GM23248 (cell line): ENCODE data around the gene MECP2. TPM values are rescaled to one million over a fixed set of nuclear protein-coding genes. Genes with fewer than 3 reads are reported as not detected.

Experiments used
- DNase-seq: peaks from one replicate; pipeline ENCODE4 v3.0.0-alpha.2; 2015
- H2AFZ ChIP-seq: fragments of 200-600 bp; sonication (generic); 2 replicates; pipeline ENCODE4 v1.6.1; 2016; ENCODE audit warnings: antibody characterized with exemption
- H3F3A ChIP-seq: fragments of 200-600 bp; sonication (generic); 2 replicates; pipeline ENCODE4 v1.6.1; 2016; ENCODE audit warnings: mild to moderate bottlenecking, antibody characterized with exemption, mixed run types; ENCODE audit not compliant: insufficient read depth
- H3K27ac ChIP-seq: fragments of 200-600 bp; sonication (generic); 2 replicates; pipeline ENCODE4 v1.5.1; 2016; ENCODE audit warnings: mild to moderate bottlenecking
- H3K27me3 ChIP-seq: fragments of 200-600 bp; sonication (generic); replicated peaks from 2 replicates; pipeline ENCODE4 v1.6.1; 2016; ENCODE audit warnings: mild to moderate bottlenecking; ENCODE audit not compliant: insufficient read depth
- H3K36me3 ChIP-seq: fragments of 200-600 bp; sonication (generic); 2 replicates; pipeline ENCODE4 v1.6.1; 2016; ENCODE audit warnings: low read depth, mild to moderate bottlenecking
- H3K4me1 ChIP-seq: fragments of 200-600 bp; sonication (generic); 2 replicates; pipeline ENCODE4 v1.6.1; 2016; ENCODE audit warnings: mild to moderate bottlenecking; ENCODE audit not compliant: insufficient read depth
- H3K4me2 ChIP-seq: fragments of 200-600 bp; sonication (generic); one replicate; pipeline ENCODE4 v1.6.1; 2016; ENCODE audit warnings: mild to moderate bottlenecking; ENCODE audit not compliant: unreplicated experiment
- H3K4me3 ChIP-seq: fragments of 200-600 bp; sonication (generic); 2 replicates; pipeline ENCODE4 v1.5.1; 2016; ENCODE audit warnings: mild to moderate bottlenecking
- H3K79me2 ChIP-seq: fragments of 200-600 bp; sonication (generic); 2 replicates; pipeline ENCODE4 v1.6.1; 2016; ENCODE audit warnings: mild to moderate bottlenecking; ENCODE audit not compliant: insufficient read depth
- H3K9ac ChIP-seq: fragments of 200-600 bp; sonication (generic); 2 replicates; pipeline ENCODE4 v1.6.1; 2016; ENCODE audit warnings: mild to moderate bottlenecking
- H3K9me2 ChIP-seq: fragments of 200-600 bp; sonication (generic); 2 replicates; pipeline ENCODE4 v1.6.1; 2016; ENCODE audit warnings: mixed run types, mild to moderate bottlenecking, moderate library complexity; ENCODE audit not compliant: insufficient read depth
- H3K9me3 ChIP-seq: fragments of 200-600 bp; sonication (generic); one replicate; pipeline ENCODE4 v1.6.1; 2017; ENCODE audit warnings: low read depth
- H4K20me1 ChIP-seq: fragments of 200-600 bp; sonication (generic); 2 replicates; pipeline ENCODE4 v1.6.0; 2016; ENCODE audit not compliant: insufficient read depth
- EZH2 ChIP-seq: fragments of 200-600 bp; sonication (generic); IDR thresholded peaks from 2 replicates; pipeline ENCODE4 v1.6.1; 2018; ENCODE audit warnings: antibody characterized with exemption, mild to moderate bottlenecking; ENCODE audit not compliant: insufficient read depth, poor library complexity, severe bottlenecking
- EZH2phosphoT487 ChIP-seq: fragments of 200-600 bp; sonication (generic); IDR thresholded peaks from 2 replicates; pipeline ENCODE4 v1.6.1; 2018; ENCODE audit warnings: antibody characterized with exemption, moderate library complexity, mild to moderate bottlenecking, low read depth; ENCODE audit not compliant: insufficient read depth
- WGBS, 2 experiments: methylation state at CpG; one replicate each; pipeline ENCODE4 v1.1.6; 2015 to 2017; ENCODE audit warnings: low lambda C conversion rate in 2 of 2, low coverage in 1 of 2; ENCODE audit errors: missing lambda C conversion rate in 2 of 2; 5-methylcytosine and 5-hydroxymethylcytosine counted together
- in situ Hi-C: fragments of 300-500 bp; cut with MboI; formaldehyde crosslinking; loops from 2 replicates; pipeline ENCODE4 v1.15.0; 2020
- polyA plus RNA-seq: library from polyadenylated mRNA; unstranded; fragments of >200 nt; fragmentation: Nextera tagmentation; extraction: Ambion mirVana; gene quantifications from 2 replicates; pipeline ENCODE4 v1.2.1, GENCODE V29; 2016
- total RNA-seq: library from RNA; depleted of rRNA; stranded (reverse); fragments of >200 nt; shearing (Covaris generic); gene quantifications from 2 replicates; pipeline ENCODE4 v1.2.3, GENCODE V29; 2014

MECP2 gene
- total and polyA plus RNA-seq, 2 experiments from 2014 or later, result 10.3 to 16.5 TPM

GRCh38 chrX:154072192-154072591 lies 25.3 kb downstream of the MECP2 start:
- 85 to 86% methylated on average over 1 of the region's 1 CpG for WGBS, 2 experiments
- Histone ChIP-seq H3K9me2 (no peaks in the 10 kb centered on the region), H3F3A (peaks cover 14% of the 10 kb centered on the region), H3K79me2 (peaks cover 100% of the 10 kb centered on the region), H3K36me3 (no peaks in the 10 kb centered on the region), H2AFZ (no peak overlapping the region), H3K27me3 (no peaks in the 10 kb centered on the region), H3K27ac (no peak overlapping the region; the same call in 1 of the 2 replicates), H3K4me2 (no peak overlapping the region), H3K9me3 (no peaks in the 10 kb centered on the region), H3K4me1 (peaks cover 17% of the 10 kb centered on the region), H3K9ac (no peak overlapping the region), H4K20me1 (peaks cover 5% of the 10 kb centered on the region; the same call in 1 of the 2 replicates), H3K4me3 (no peak overlapping the region)
- TF ChIP-seq EZH2 (no peak), EZH2phosphoT487 (no peak)
- in situ Hi-C loops, result no loop called here
- no peak for DNase-seq

GRCh38 chrX:154068560-154068959 lies 29.0 kb downstream of the MECP2 start:
- in situ Hi-C loops, result no loop called here

GRCh38 chrX:154064637-154065435 lies 32.7 kb downstream of the MECP2 start:
- Histone ChIP-seq H3K79me2 (peaks cover 98% of the 10 kb centered on the region), H2AFZ (no peak overlapping the region), H4K20me1 (no peaks in the 10 kb centered on the region), H3K4me3 (no peak overlapping the region), H3K9me3 (no peaks in the 10 kb centered on the region), H3K9me2 (no peaks in the 10 kb centered on the region), H3K27ac (no peak overlapping the region), H3K27me3 (no peaks in the 10 kb centered on the region), H3K4me2 (no peak overlapping the region), H3K36me3 (no peaks in the 10 kb centered on the region), H3K4me1 (no peaks in the 10 kb centered on the region; the same call in 1 of the 2 replicates), H3K9ac (no peak overlapping the region), H3F3A (no peaks in the 10 kb centered on the region)
- TF ChIP-seq EZH2phosphoT487 (no peak), EZH2 (no peak)
- in situ Hi-C loops, result no loop called here
- 87 to 88% methylated on average over 9 of the region's 9 CpGs for WGBS, 2 experiments
- DNase-seq, result no peak

More at GRCh38 chrX:154068560-154068959, 29.0 kb downstream of the MECP2 start:
- no peak for TF ChIP-seq EZH2
- TF ChIP-seq EZH2phosphoT487, result no peak
- no peak overlapping the region for H2AFZ ChIP-seq
- 84 to 98% methylated on average over 3 of the region's 3 CpGs for whole genome bisulfite sequencing, 2 experiments
- H4K20me1 ChIP-seq, result peaks cover under 1% of the 10 kb centered on the region; the same call in 1 of the 2 replicates
- no peak overlapping the region for H3K4me2 ChIP-seq
- no peaks in the 10 kb centered on the region for H3K36me3 ChIP-seq
- H3K27ac ChIP-seq, result no peak overlapping the region
- no peaks in the 10 kb centered on the region for H3K27me3 ChIP-seq
- 0 out of 2 replicates have a peak, but pooled peaks cover 4% of the 10 kb centered on the region for H3F3A ChIP-seq
- H3K79me2 ChIP-seq, result peaks cover 98% of the 10 kb centered on the region
- H3K9me3 ChIP-seq, result no peaks in the 10 kb centered on the region
- no peak overlapping the region for H3K9ac ChIP-seq
- H3K9me2 ChIP-seq, result no peaks in the 10 kb centered on the region
- no peak for DNase-seq
- H3K4me3 ChIP-seq, result no peak overlapping the region
- H3K4me1 ChIP-seq, result peaks cover 4% of the 10 kb centered on the region

GRCh38 chrX:154063234-154063633 lies 34.3 kb downstream of the MECP2 start:
- H3K27ac ChIP-seq, result no peak overlapping the region
- H3K9me3 ChIP-seq, result no peaks in the 10 kb centered on the region
- TF ChIP-seq EZH2phosphoT487 (no peak), EZH2 (no peak)
- no peaks in the 10 kb centered on the region for H3K27me3 ChIP-seq
- H3K9ac ChIP-seq, result no peak overlapping the region
- no peak overlapping the region for H3K4me3 ChIP-seq
- H3F3A ChIP-seq, result no peaks in the 10 kb centered on the region
- no peak overlapping the region for H2AFZ ChIP-seq
- peaks cover 4% of the 10 kb centered on the region; the same call in 1 of the 2 replicates for H4K20me1 ChIP-seq
- no peak for DNase-seq
- WGBS, 2 experiments, result 67 to 72% methylated on average over 4 of the region's 4 CpGs
- no peaks in the 10 kb centered on the region for H3K36me3 ChIP-seq
- in situ Hi-C loops, result no loop called here
- peaks cover 1% of the 10 kb centered on the region; the same call in 1 of the 2 replicates for H3K4me1 ChIP-seq
- no peaks in the 10 kb centered on the region for H3K9me2 ChIP-seq
- H3K4me2 ChIP-seq, result no peak overlapping the region
- peaks cover 98% of the 10 kb centered on the region for H3K79me2 ChIP-seq
